ENCODE measurements around the gene SPACA6.
"Not testable (repeated sequence)": the region's sequence is repeated elsewhere in the genome, so short reads cannot be mapped to it uniquely, and the experiment has no call there.

SPACA6 gene, protein sequence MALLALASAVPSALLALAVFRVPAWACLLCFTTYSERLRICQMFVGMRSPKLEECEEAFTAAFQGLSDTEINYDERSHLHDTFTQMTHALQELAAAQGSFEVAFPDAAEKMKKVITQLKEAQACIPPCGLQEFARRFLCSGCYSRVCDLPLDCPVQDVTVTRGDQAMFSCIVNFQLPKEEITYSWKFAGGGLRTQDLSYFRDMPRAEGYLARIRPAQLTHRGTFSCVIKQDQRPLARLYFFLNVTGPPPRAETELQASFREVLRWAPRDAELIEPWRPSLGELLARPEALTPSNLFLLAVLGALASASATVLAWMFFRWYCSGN

DNA sequence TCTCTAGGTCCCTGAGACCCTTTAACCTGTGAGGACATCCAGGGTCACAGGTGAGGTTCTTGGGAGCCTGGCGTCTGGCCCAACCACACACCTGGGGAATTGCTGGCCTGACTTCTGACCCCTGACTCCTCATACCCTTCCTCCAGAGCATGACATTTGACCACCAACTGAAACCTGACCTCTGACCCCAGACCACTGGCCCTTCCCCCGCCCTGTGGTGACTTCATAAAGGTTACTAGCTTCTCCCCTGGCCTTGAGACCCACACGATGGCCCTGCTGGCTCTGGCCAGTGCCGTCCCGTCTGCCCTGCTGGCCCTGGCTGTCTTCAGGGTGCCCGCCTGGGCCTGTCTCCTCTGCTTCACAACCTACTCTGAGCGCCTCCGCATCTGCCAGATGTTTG, at the start of gene SPACA6:
SPACA6 (plus strand) TSS at position 71 of the 400 bp plus-strand sequence; CDS start at position 268, 197 bp downstream.
- Histone ChIP-seq H3K79me2 (ENCODE audit: insufficient read depth, low read length) (peaks cover 41% of the 10 kb centered on the region), H2AFZ (ENCODE audit: low read length) (no peak within 1 kb of the TSS), H4K20me1 (ENCODE audit: insufficient read depth, low read length, poor library complexity, severe bottlenecking) (peaks cover 29% of the 10 kb centered on the region), H3K4me1 (ENCODE audit: insufficient read depth, low read length, poor library complexity, severe bottlenecking) (peaks cover 27% of the 10 kb centered on the region), H3K36me3 (ENCODE audit: insufficient read depth, low read length) (peaks cover 10% of the 10 kb centered on the region; the same call in 1 of the 2 replicates), H3K27me3 (ENCODE audit: insufficient read depth, low read length, poor library complexity, severe bottlenecking) (no peaks in the 10 kb centered on the region), H3K9me2 (replicated peaks; ENCODE audit: low read depth, low read length) (no peaks in the 10 kb centered on the region), H3F3A (ENCODE audit: low read depth) (no peaks in the 10 kb centered on the region), H3K4me3 (ENCODE audit: low read length, poor library complexity, severe bottlenecking) (peak within 1 kb of the TSS; percentile 96), H3K9me3 (ENCODE audit: insufficient read depth, low read depth, low read length) (no peaks in the 10 kb centered on the region), H3K4me2 (ENCODE audit: low read depth, low read length, poor library complexity, severe bottlenecking) (peak within 1 kb of the TSS; percentile 87), H3K9ac (ENCODE audit: low read depth, low read length, poor library complexity, severe bottlenecking) (peak within 1 kb of the TSS; percentile 87)
- no peak for TF ChIP-seq EZH2phosphoT487 (IDR thresholded peaks at IDR 0.05; ENCODE audit: borderline replicate concordance)

DNA sequence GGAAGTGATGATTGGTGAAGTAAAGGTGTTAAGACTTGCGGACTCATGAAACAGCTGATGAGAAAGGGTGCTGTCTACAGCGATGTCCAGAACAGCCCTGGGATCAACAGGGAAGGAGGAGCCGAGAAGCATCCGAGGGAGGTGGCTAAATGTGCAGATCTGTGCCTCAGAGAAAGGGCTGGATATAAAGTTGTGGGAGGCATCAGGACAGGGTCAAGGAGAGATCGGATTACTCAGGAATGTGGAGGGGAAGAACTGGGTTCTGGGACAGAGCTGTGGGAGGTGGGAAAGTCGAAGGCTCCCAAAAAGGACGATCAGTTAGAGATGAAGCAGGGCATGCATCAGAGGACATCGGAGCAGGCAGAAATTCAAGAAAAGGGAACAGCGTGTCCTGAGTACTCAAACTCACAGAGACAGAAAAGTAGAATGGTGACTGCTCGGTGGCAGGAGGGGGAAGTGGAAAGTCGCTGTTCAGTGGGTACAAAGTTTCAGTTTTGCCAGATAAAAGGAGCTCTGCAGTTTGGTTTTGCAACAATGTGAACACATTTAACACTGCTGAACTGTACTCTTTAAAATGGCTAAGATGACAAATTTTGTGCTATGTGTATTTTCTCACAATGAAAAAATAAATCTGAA, 48.4 kb upstream of the SPACA6 start:
- Histone ChIP-seq H3K4me1 (ENCODE audit: insufficient read depth, low read length, poor library complexity, severe bottlenecking) (no peaks in the 10 kb centered on the region), H3K36me3 (ENCODE audit: insufficient read depth, low read length) (no peaks in the 10 kb centered on the region), H4K20me1 (ENCODE audit: insufficient read depth, low read length, poor library complexity, severe bottlenecking) (no peaks in the 10 kb centered on the region), H3F3A (ENCODE audit: low read depth) (no peaks in the 10 kb centered on the region), H2AFZ (ENCODE audit: low read length) (no peak overlapping the region), H3K9ac (ENCODE audit: low read depth, low read length, poor library complexity, severe bottlenecking) (no peak overlapping the region), H3K4me2 (ENCODE audit: low read depth, low read length, poor library complexity, severe bottlenecking) (no peak overlapping the region), H3K27me3 (ENCODE audit: insufficient read depth, low read length, poor library complexity, severe bottlenecking) (no peaks in the 10 kb centered on the region), H3K4me3 (ENCODE audit: low read length, poor library complexity, severe bottlenecking) (no peak overlapping the region), H3K9me3 (ENCODE audit: insufficient read depth, low read depth, low read length) (no peaks in the 10 kb centered on the region), H3K79me2 (ENCODE audit: insufficient read depth, low read length) (no peaks in the 10 kb centered on the region), H3K9me2 (replicated peaks; ENCODE audit: low read depth, low read length) (no peaks in the 10 kb centered on the region)
- no peak for TF ChIP-seq EZH2phosphoT487 (IDR thresholded peaks at IDR 0.05; ENCODE audit: borderline replicate concordance)
- TF ChIP-seq, protein P1, sequence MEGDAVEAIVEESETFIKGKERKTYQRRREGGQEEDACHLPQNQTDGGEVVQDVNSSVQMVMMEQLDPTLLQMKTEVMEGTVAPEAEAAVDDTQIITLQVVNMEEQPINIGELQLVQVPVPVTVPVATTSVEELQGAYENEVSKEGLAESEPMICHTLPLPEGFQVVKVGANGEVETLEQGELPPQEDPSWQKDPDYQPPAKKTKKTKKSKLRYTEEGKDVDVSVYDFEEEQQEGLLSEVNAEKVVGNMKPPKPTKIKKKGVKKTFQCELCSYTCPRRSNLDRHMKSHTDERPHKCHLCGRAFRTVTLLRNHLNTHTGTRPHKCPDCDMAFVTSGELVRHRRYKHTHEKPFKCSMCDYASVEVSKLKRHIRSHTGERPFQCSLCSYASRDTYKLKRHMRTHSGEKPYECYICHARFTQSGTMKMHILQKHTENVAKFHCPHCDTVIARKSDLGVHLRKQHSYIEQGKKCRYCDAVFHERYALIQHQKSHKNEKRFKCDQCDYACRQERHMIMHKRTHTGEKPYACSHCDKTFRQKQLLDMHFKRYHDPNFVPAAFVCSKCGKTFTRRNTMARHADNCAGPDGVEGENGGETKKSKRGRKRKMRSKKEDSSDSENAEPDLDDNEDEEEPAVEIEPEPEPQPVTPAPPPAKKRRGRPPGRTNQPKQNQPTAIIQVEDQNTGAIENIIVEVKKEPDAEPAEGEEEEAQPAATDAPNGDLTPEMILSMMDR (conservative IDR thresholded peaks at IDR 0.05; ENCODE audit: low read length) = no peak

DNA sequence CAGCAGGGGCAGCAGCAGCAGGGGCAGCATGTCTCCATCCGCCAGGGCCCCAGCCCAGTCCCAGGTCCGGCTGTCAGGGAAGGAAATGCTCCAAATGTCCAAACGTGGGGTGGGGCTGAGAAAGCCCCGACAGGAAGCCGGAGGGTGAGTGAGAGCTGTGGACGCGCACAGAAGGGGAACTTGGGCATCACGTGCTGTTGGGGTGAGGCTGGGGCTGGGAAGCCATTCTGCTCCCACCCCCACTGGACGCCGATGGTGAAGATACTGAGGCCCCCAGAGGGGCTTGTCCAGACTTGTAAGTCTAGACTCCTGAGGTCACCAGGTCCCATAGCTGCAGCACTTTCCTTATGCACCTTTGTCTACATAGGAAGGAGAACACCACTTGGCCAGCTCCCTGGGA, 46.4 kb upstream of the SPACA6 start, which contains the start of gene SIGLEC14:
SIGLEC14 (minus strand) TSS at position 96 of the 400 bp plus-strand sequence; CDS start at position 30, 66 bp downstream.
- not testable (repeated sequence) for H2AFZ ChIP-seq (ENCODE audit: low read length); H3K27me3 ChIP-seq (ENCODE audit: insufficient read depth, low read length, poor library complexity, severe bottlenecking); H3K4me2 ChIP-seq (ENCODE audit: low read depth, low read length, poor library complexity, severe bottlenecking); H3K9ac ChIP-seq (ENCODE audit: low read depth, low read length, poor library complexity, severe bottlenecking); H3K79me2 ChIP-seq (ENCODE audit: insufficient read depth, low read length); H3K9me2 ChIP-seq (replicated peaks; ENCODE audit: low read depth, low read length); H3F3A ChIP-seq (ENCODE audit: low read depth); H3K4me3 ChIP-seq (ENCODE audit: low read length, poor library complexity, severe bottlenecking); H4K20me1 ChIP-seq (ENCODE audit: insufficient read depth, low read length, poor library complexity, severe bottlenecking); H3K4me1 ChIP-seq (ENCODE audit: insufficient read depth, low read length, poor library complexity, severe bottlenecking); H3K36me3 ChIP-seq (ENCODE audit: insufficient read depth, low read length); H3K9me3 ChIP-seq (ENCODE audit: insufficient read depth, low read depth, low read length)

DNA sequence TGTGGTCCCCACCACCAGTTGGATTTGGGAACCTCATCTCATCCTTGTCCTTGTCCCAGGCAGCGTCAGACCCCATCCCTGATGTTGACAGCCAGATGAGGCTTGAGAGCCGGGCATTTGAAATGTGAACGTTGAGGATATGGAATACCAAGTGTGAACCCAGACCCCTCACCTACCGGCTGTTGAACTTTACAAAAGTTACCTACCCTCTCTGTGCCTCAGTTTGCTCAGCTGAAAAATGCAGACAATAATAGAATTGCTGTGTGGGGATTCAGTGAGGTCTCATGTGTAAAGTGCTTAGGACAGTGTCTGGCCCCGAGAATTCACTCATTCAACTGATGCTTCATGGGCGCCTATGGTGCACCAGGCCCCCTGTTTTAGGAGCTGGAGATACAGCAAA, 45.8 kb upstream of the SPACA6 start:
- Histone ChIP-seq H4K20me1 (ENCODE audit: insufficient read depth, low read length, poor library complexity, severe bottlenecking) (no peaks in the 10 kb centered on the region), H3K9ac (ENCODE audit: low read depth, low read length, poor library complexity, severe bottlenecking) (no peak overlapping the region), H3K36me3 (ENCODE audit: insufficient read depth, low read length) (no peaks in the 10 kb centered on the region), H3K4me1 (ENCODE audit: insufficient read depth, low read length, poor library complexity, severe bottlenecking) (no peaks in the 10 kb centered on the region), H3K4me3 (ENCODE audit: low read length, poor library complexity, severe bottlenecking) (no peak overlapping the region), H3K27me3 (ENCODE audit: insufficient read depth, low read length, poor library complexity, severe bottlenecking) (no peaks in the 10 kb centered on the region), H3F3A (ENCODE audit: low read depth) (no peaks in the 10 kb centered on the region), H3K4me2 (ENCODE audit: low read depth, low read length, poor library complexity, severe bottlenecking) (no peak overlapping the region), H2AFZ (ENCODE audit: low read length) (no peak overlapping the region), H3K79me2 (ENCODE audit: insufficient read depth, low read length) (no peaks in the 10 kb centered on the region), H3K9me3 (ENCODE audit: insufficient read depth, low read depth, low read length) (no peaks in the 10 kb centered on the region), H3K9me2 (replicated peaks; ENCODE audit: low read depth, low read length) (no peaks in the 10 kb centered on the region)
- TF ChIP-seq EZH2phosphoT487 (IDR thresholded peaks at IDR 0.05; ENCODE audit: borderline replicate concordance) = no peak
- TF ChIP-seq, protein P1 (conservative IDR thresholded peaks at IDR 0.05; ENCODE audit: low read length) = no peak
